Measurements from ENCODE around the gene ZNF148.

DNA sequence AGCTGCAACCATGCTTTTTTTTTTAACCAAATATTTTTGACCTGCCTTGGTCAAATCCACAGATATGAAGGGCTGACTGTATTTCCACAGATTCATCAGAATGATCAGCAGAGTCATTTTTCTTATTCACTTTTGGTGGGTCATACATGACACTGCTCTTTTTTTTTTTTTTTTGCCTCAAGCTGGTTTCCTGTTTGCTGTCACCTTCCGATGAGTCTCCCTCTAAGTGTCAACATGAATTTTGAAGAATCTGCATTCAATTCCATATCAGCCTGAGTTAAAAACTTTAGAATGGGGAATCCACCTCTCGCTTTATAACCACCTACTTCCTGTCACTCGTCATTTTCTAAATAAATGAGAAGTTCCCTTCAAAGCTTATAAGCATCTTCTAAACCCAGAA, 160.4 kb downstream of the ZNF148 start:
- TF ChIP-seq EZH2 (IDR thresholded peaks at IDR 0.05; ENCODE audit: insufficient read depth, low read length) (no peak), CTCF (IDR thresholded peaks at IDR 0.05; ENCODE audit: insufficient read depth, low read depth, low read length) (no peak)

Data from astrocyte (in vitro differentiated cells and primary cell).